Caki2 (cell line): ENCODE measurements around the gene ST3GAL3. TPM values are rescaled to one million over a fixed set of nuclear protein-coding genes. Genes with fewer than 3 reads are reported as not detected.

Source experiments
- DNase-seq: peaks from one replicate; pipeline ENCODE4 v3.0.0-alpha.2; 2015; ENCODE audit warnings: low read depth
- in situ Hi-C: cut with HindIII; loops from 2 replicates; pipeline ENCODE4 v1.10.0; 2016; ENCODE audit warnings: low sequenced_read_pairs, low pct_unique_long_range_greater_than_20kb, mixed read lengths
- total RNA-seq: library from RNA; depleted of rRNA; stranded (reverse); fragments of >200 nt; shearing (Covaris generic); gene quantifications from 2 replicates; pipeline ENCODE4 v1.2.3, GENCODE V29; 2014; ENCODE audit warnings: low replicate concordance

ST3GAL3 gene
- total RNA-seq, 1 experiment from 2014 or later, result 18.0 TPM

DNA sequence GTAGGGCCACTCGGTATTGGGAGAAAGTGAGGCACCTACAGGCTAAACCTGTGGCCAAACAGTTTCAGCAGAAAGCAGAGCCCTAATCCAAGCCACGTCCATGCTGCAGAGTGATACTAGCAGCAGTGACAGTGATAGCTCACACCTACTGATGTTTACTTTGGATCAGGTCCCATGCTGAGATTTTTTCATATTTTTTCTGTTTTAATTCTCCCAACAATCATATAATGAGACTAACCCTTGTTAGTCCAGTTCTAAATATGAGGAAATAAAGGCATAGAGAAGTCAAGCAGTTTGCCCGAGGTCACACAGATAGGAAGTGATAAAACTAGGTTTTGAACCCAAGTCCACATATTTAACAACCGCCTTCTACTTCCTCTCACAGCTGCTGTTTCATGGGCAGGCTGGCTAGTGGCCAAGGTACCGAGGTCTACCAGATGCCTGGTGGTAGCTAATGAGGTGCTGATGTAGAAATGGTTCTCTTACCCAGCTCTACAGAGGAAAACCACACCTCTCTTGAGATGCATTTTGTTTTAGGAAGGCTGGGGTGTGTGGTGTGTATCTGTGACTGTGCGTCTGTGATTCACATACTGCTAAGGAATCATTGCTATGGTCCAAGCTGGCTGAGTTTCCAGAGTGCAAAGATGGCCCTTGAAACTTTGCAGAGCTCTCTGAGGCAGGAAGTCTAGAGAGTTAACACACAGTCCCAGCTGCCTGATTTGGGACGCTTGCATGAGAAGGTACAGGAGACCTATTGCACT, 146.0 kb downstream of the ST3GAL3 start:
- in situ Hi-C loops, result no loop called here
- peak; percentile 35 for DNase-seq

- in situ Hi-C loops, result no loop called here
- no peak for DNase-seq
Observed at GRCh38 chr1:43854473-43854872, 147.1 kb downstream of the ST3GAL3 start.

GRCh38 chr1:43856188-43856587, 148.9 kb downstream of the ST3GAL3 start:
- no peak for DNase-seq
- in situ Hi-C loops, result no loop called here

DNA sequence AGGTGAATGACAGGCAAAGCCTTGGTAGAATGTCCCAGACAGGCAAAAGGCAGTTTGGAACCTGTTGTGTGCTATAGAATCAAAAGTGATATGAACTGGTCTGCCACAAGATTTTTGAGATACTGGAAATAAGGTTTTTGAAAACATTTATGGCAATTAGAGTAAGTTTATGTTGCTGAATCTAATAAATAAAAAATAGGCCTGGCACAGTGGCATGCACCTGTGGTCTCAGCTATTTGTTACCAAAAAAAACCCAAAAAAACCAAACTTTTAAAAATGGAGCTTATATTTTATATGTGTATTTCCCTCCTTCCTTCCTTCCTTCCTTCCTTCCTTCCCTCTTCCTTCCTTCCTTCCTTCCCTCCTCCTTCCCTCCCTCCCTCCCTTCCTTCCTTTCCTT, 149.8 kb downstream of the ST3GAL3 start:
- DNase-seq, result no peak
- in situ Hi-C loops, result no loop called here

DNA sequence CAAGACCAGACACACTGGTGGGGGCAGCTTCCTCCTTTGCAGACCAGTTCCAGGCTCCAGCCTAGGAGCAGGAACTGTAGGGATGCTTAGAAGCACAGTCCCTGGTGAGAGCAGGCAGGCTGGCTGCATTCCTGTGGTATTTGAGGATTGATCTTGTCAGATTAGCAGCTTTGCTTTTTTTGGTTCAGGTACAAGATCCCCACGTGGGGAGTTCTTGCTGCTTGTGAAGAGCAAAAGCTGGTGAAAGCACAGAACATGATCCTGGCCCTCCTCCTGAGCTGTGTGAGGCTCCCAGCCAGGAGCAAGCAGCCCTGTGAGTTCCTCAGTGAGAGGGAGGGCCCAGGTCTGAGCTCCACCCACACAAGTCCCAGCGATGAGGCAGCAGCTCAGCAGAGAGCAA, 151.0 kb downstream of the ST3GAL3 start:
- DNase-seq, result peak; percentile 94
- in situ Hi-C loops, result no loop called here

GRCh38 chr1:43861337-43861736, 154.0 kb downstream of the ST3GAL3 start:
- in situ Hi-C loops, result no loop called here
- DNase-seq, result no peak

- DNase-seq, result no peak
- in situ Hi-C loops, result no loop called here
Observed at GRCh38 chr1:43861988-43862735, 154.8 kb downstream of the ST3GAL3 start.

- DNase-seq, result no peak
- in situ Hi-C loops, result no loop called here
Observed at GRCh38 chr1:43864111-43865045, 157.0 kb downstream of the ST3GAL3 start.

DNA sequence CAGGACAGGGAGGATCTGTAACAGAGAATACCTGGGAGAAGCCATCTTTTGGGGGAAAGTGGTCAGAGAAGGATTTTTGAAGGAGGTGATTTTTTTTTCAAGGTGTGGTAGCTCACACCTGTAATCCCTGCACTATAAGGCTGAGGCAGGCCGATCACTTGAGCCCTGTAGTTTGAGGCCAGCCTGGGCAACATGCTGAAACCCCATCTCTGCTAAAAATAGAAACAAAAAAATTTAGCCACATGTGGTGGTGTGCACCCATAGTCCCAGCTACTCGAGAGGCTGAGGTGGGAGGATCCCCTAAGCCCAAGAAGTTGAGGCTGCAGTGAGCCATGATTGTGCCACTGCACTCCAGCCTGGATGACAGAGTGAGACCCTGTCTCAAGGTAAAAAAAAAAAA, 158.9 kb downstream of the ST3GAL3 start:
- DNase-seq, result no peak
- in situ Hi-C loops, result no loop called here

GRCh38 chr1:43867976-43868740, 160.8 kb downstream of the ST3GAL3 start:
- in situ Hi-C loops, result no loop called here
- no peak for DNase-seq

- no peak for DNase-seq
- in situ Hi-C loops, result no loop called here
Observed at GRCh38 chr1:43868741-43869067, 161.4 kb downstream of the ST3GAL3 start.

- DNase-seq, result no peak
- in situ Hi-C loops, result no loop called here
Observed at GRCh38 chr1:43870306-43870705, 163.0 kb downstream of the ST3GAL3 start.

DNA sequence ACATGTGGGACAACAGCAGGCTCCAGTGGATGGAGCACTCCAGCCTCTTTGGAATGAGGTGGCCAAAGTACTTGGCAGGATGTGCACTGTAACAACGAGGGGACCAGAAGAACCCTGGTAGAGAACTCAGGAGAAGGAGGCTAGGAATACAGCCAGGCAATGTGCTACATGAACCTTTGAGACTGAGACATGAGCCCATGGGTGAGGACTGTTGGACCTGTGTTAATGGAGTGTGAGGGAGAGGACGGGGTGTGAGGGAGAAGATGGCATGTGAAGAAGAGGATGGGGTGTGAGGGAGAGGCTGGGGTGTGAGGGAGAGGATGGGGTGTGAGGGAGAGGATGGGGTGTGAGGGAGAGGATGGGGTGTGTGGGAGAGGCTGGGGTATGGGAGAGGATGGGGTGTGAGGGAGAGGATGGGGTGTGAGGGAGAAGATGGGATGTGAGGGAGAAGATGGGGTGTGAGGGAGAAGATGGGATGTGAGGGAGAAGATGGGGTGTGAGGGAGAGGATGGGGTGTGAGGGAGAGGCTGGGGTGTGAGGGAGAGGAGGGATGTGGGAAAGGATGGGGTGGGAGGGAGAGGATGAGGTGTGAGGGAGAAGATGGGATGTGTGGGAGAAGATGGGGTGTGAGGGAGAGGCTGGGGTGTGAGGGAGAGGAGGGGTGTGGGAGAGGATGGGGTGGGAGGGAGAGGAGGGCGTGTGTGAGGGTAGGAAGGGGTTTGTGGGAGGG, 164.0 kb downstream of the ST3GAL3 start:
- DNase-seq, result no peak
- in situ Hi-C loops, result no loop called here

DNA sequence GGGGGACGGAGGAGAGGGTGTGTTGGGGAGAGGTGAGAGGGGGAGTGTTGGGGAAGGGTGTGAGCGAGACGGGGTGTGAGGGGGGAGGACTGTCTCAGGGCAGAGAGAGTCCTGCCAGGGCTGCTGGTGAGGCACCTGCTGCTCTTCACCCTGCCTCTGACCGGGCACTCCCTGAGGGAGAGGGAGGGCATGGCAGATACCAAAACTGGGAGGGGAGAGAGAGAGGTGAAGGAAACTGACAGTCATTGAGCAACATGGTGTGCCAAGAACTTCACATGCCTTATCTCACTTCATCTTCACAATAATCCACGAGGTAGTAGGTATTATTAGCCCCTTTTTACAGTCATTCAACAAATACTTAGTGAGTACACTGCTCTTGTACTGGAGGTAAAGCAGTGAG, 164.9 kb downstream of the ST3GAL3 start:
- no peak for DNase-seq
- in situ Hi-C loops, result no loop called here

GRCh38 chr1:43873851-43874250, 166.5 kb downstream of the ST3GAL3 start:
- in situ Hi-C loops, result no loop called here
- no peak for DNase-seq

GRCh38 chr1:43874716-43875115, 167.4 kb downstream of the ST3GAL3 start:
- no peak for DNase-seq
- in situ Hi-C loops, result no loop called here

DNA sequence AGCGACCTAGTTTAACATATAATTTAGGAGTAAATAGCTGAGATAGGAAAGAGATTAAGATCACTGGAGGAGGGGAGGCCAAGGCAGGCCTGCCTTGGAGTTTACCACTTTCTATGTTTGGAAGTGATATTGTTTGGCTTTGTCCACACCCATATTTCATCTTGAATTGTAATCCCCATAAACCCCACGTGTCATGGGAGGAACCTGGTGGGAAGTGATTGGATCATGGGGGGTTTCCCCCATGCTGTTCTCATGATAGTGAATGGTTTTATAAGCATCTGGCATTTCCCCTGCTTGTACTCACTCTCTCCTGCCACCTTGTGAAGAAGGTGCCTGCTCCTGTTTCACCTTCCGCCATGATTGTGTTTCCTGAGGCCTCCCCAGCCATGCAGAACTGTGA, 168.0 kb downstream of the ST3GAL3 start:
- no peak for DNase-seq
- in situ Hi-C loops, result no loop called here

DNA sequence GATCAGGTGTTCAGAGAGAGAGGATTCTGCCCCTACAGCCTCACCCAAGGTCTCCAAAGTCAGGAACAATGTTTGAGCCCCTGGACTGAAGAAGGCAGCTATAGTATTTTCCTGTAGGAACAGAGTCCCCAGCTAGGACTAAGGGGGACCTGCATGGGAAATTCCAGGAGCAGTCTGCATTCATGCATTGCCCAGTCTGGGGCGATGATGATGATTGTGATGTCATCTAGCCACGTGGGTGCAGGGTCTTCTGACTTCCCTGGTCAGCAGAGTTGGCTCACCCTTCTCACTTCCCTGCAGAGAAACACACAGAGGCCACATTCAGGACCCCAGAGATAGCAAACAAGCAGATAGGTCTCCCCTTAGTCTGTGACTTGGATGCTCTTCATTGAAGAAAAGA, 169.8 kb downstream of the ST3GAL3 start:
- in situ Hi-C loops, result no loop called here

More for the DNA sequence above, 169.8 kb downstream of the ST3GAL3 start:
- no peak for DNase-seq
